ENCODE measurements around the gene ABI3BP.

ABI3BP gene

GRCh38 chr3:100815583-100815982 lies 177.6 kb downstream of the ABI3BP start:
- no peak overlapping the region for H2AFZ ChIP-seq (ENCODE audit: low read length)
- H3K27me3 ChIP-seq (replicated peaks; ENCODE audit: insufficient read depth, low read length), result no peaks in the 10 kb centered on the region
- no peak overlapping the region for H3K27ac ChIP-seq (ENCODE audit: low read length)
- H3K4me3 ChIP-seq (ENCODE audit: low read length), result no peak overlapping the region
- H3K36me3 ChIP-seq (replicated peaks; ENCODE audit: insufficient read depth, low read length), result no peaks in the 10 kb centered on the region
- H3K4me1 ChIP-seq (ENCODE audit: low read length), result no peaks in the 10 kb centered on the region
- H3F3A ChIP-seq (ENCODE audit: insufficient read depth, low read length), result no peaks in the 10 kb centered on the region
- TF ChIP-seq, protein P1, sequence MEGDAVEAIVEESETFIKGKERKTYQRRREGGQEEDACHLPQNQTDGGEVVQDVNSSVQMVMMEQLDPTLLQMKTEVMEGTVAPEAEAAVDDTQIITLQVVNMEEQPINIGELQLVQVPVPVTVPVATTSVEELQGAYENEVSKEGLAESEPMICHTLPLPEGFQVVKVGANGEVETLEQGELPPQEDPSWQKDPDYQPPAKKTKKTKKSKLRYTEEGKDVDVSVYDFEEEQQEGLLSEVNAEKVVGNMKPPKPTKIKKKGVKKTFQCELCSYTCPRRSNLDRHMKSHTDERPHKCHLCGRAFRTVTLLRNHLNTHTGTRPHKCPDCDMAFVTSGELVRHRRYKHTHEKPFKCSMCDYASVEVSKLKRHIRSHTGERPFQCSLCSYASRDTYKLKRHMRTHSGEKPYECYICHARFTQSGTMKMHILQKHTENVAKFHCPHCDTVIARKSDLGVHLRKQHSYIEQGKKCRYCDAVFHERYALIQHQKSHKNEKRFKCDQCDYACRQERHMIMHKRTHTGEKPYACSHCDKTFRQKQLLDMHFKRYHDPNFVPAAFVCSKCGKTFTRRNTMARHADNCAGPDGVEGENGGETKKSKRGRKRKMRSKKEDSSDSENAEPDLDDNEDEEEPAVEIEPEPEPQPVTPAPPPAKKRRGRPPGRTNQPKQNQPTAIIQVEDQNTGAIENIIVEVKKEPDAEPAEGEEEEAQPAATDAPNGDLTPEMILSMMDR (IDR thresholded peaks at IDR 0.05; ENCODE audit: low read length), result no peak
- TF ChIP-seq EZH2 (optimal IDR thresholded peaks at IDR 0.05; ENCODE audit: low read depth, low read length), result no peak
- no peak for TF ChIP-seq EZH2phosphoT487 (IDR thresholded peaks at IDR 0.05; ENCODE audit: low read length)
- H4K20me1 ChIP-seq (ENCODE audit: insufficient read depth, low read length), result no peaks in the 10 kb centered on the region
- no peaks in the 10 kb centered on the region for H3K79me2 ChIP-seq (ENCODE audit: low read length)
- H3K9ac ChIP-seq (ENCODE audit: low read length), result no peak overlapping the region
- H3K9me2 ChIP-seq (replicated peaks; ENCODE audit: insufficient read depth, low read length), result no peaks in the 10 kb centered on the region
- no peak for DNase-seq
- H3K9me3 ChIP-seq (replicated peaks; ENCODE audit: insufficient read depth, low read length), result no peaks in the 10 kb centered on the region
- no peak overlapping the region for H3K4me2 ChIP-seq (ENCODE audit: low read depth, low read length)

- Histone ChIP-seq H3K27ac (ENCODE audit: low read length) (no peak overlapping the region), H2AFZ (ENCODE audit: low read length) (no peak overlapping the region), H3K9me3 (replicated peaks; ENCODE audit: insufficient read depth, low read length) (no peaks in the 10 kb centered on the region), H3K9ac (ENCODE audit: low read length) (no peak overlapping the region), H3K79me2 (ENCODE audit: low read length) (no peaks in the 10 kb centered on the region), H4K20me1 (ENCODE audit: insufficient read depth, low read length) (no peaks in the 10 kb centered on the region), H3K27me3 (replicated peaks; ENCODE audit: insufficient read depth, low read length) (no peaks in the 10 kb centered on the region), H3F3A (ENCODE audit: insufficient read depth, low read length) (no peaks in the 10 kb centered on the region), H3K4me1 (ENCODE audit: low read length) (no peaks in the 10 kb centered on the region), H3K36me3 (replicated peaks; ENCODE audit: insufficient read depth, low read length) (no peaks in the 10 kb centered on the region), H3K4me2 (ENCODE audit: low read depth, low read length) (no peak overlapping the region), H3K4me3 (ENCODE audit: low read length) (no peak overlapping the region), H3K9me2 (replicated peaks; ENCODE audit: insufficient read depth, low read length) (no peaks in the 10 kb centered on the region)
- no peak for TF ChIP-seq EZH2phosphoT487 (IDR thresholded peaks at IDR 0.05; ENCODE audit: low read length)
- no peak for DNase-seq
Observed at GRCh38 chr3:100813828-100814227, 179.4 kb downstream of the ABI3BP start.

DNA sequence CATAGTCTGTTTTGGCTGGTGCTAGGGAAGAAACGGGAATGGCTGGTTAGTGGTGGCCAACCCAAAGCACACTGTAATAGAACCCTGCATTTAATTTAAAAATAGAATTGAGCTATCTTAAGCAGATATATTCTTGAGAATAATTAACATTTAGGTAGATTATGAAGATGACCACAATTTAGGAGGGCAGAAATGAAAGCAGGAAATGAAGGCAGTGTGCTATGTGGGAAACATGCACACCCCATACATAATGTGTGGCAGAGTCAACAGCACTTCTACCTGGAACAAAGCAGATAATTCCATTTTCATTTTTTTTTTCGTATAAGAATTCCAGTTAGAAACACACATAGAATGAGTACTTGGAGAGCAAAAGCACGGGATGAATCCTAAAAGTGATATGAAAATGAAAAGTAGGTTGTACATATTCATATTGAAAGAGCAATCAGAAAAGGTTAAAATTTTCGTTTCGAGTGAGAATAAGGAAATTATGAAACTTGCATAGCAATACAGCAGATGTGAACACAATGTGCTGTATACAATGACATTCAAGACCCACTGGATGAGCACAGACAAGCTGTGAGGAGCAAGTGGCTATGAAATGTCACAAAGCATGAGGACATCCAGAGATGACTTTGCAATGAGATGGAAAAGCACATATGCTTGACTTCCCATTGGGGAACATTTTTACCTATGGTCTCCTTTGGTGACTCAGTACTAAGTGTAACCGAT lies 181.3 kb downstream of the ABI3BP start:
- Histone ChIP-seq H4K20me1 (ENCODE audit: insufficient read depth, low read length) (no peaks in the 10 kb centered on the region), H3K79me2 (ENCODE audit: low read length) (no peaks in the 10 kb centered on the region), H3K9me3 (replicated peaks; ENCODE audit: insufficient read depth, low read length) (no peaks in the 10 kb centered on the region), H3K36me3 (replicated peaks; ENCODE audit: insufficient read depth, low read length) (no peaks in the 10 kb centered on the region), H3K9ac (ENCODE audit: low read length) (no peak overlapping the region), H3F3A (ENCODE audit: insufficient read depth, low read length) (no peaks in the 10 kb centered on the region), H3K4me1 (ENCODE audit: low read length) (no peaks in the 10 kb centered on the region), H3K4me2 (ENCODE audit: low read depth, low read length) (no peak overlapping the region), H3K9me2 (replicated peaks; ENCODE audit: insufficient read depth, low read length) (no peaks in the 10 kb centered on the region), H3K27ac (ENCODE audit: low read length) (no peak overlapping the region), H3K4me3 (ENCODE audit: low read length) (no peak overlapping the region), H2AFZ (ENCODE audit: low read length) (no peak overlapping the region), H3K27me3 (replicated peaks; ENCODE audit: insufficient read depth, low read length) (no peaks in the 10 kb centered on the region)
- no peak for DNase-seq
- TF ChIP-seq EZH2phosphoT487 (IDR thresholded peaks at IDR 0.05; ENCODE audit: low read length) (no peak), EZH2 (optimal IDR thresholded peaks at IDR 0.05; ENCODE audit: low read depth, low read length) (no peak)
- TF ChIP-seq, protein P1 (IDR thresholded peaks at IDR 0.05; ENCODE audit: low read length), result no peak

- Histone ChIP-seq H3K9me3 (replicated peaks; ENCODE audit: insufficient read depth, low read length) (no peaks in the 10 kb centered on the region), H4K20me1 (ENCODE audit: insufficient read depth, low read length) (no peaks in the 10 kb centered on the region), H3K79me2 (ENCODE audit: low read length) (no peaks in the 10 kb centered on the region), H3K27me3 (replicated peaks; ENCODE audit: insufficient read depth, low read length) (no peaks in the 10 kb centered on the region), H3K9me2 (replicated peaks; ENCODE audit: insufficient read depth, low read length) (no peaks in the 10 kb centered on the region), H2AFZ (ENCODE audit: low read length) (no peak overlapping the region), H3K9ac (ENCODE audit: low read length) (no peak overlapping the region), H3K4me1 (ENCODE audit: low read length) (no peaks in the 10 kb centered on the region), H3K27ac (ENCODE audit: low read length) (no peak overlapping the region), H3K36me3 (replicated peaks; ENCODE audit: insufficient read depth, low read length) (no peaks in the 10 kb centered on the region), H3F3A (ENCODE audit: insufficient read depth, low read length) (no peaks in the 10 kb centered on the region), H3K4me2 (ENCODE audit: low read depth, low read length) (no peak overlapping the region), H3K4me3 (ENCODE audit: low read length) (no peak overlapping the region)
- no peak for DNase-seq
- TF ChIP-seq, protein P1 (IDR thresholded peaks at IDR 0.05; ENCODE audit: low read length), result no peak
- TF ChIP-seq EZH2phosphoT487 (IDR thresholded peaks at IDR 0.05; ENCODE audit: low read length), result no peak
- no peak for TF ChIP-seq EZH2 (optimal IDR thresholded peaks at IDR 0.05; ENCODE audit: low read depth, low read length)
Observed at GRCh38 chr3:100810671-100811070, 182.6 kb downstream of the ABI3BP start.

Measured in MM.1S (cell line).